RWPE2 (cell line): ENCODE measurements around the gene SNRPE.
"Not testable (repeated sequence)": the region's sequence is repeated elsewhere in the genome, so short reads cannot be mapped to it uniquely, and the experiment has no call there.

Experiments used
- ATAC-seq: fragments of 200-7000 bp; cut with Tn5 transposase; 3 replicates; pipeline ENCODE4 v1.9.1; 2021; ENCODE audit warnings: low read depth
- DNase-seq: peaks from one replicate; pipeline ENCODE4 v3.0.0-alpha.2; 2020; ENCODE audit warnings: low spot score
- H3K27ac ChIP-seq: fragments of 450-650 bp; 2 replicates; pipeline ENCODE4 v1.5.1; 2017; ENCODE audit warnings: mild to moderate bottlenecking; ENCODE audit not compliant: poor library complexity, severe bottlenecking
- H3K27me3 ChIP-seq: fragments of 250-450 bp; sonication (Bioruptor Pico); 2 replicates; pipeline ENCODE4 v1.5.1; 2021; ENCODE audit warnings: mild to moderate bottlenecking, moderate library complexity; ENCODE audit not compliant: insufficient read depth, poor library complexity, severe bottlenecking
- H3K36me3 ChIP-seq: fragments of 250-450 bp; sonication (Bioruptor Pico); 2 replicates; pipeline ENCODE4 v1.5.1; 2020; ENCODE audit warnings: low read depth, mild to moderate bottlenecking, moderate library complexity
- H3K4me1 ChIP-seq: fragments of 250-450 bp; sonication (Bioruptor Pico); 2 replicates; pipeline ENCODE4 v1.5.1; 2021; ENCODE audit warnings: mild to moderate bottlenecking, moderate library complexity; ENCODE audit not compliant: insufficient read depth, poor library complexity, severe bottlenecking
- H3K4me3 ChIP-seq: fragments of 250-450 bp; sonication (Bioruptor Pico); 2 replicates; pipeline ENCODE4 v1.5.1; 2021; ENCODE audit warnings: mild to moderate bottlenecking, moderate library complexity; ENCODE audit not compliant: severe bottlenecking
- H3K9me3 ChIP-seq: fragments of 250-450 bp; sonication (Bioruptor Pico); 2 replicates; pipeline ENCODE4 v1.5.1; 2021; ENCODE audit warnings: mild to moderate bottlenecking, moderate library complexity; ENCODE audit not compliant: severe bottlenecking
- TF ChIP-seq, protein P1 (sequence below): fragments of 450-650 bp; IDR thresholded peaks from one replicate; pipeline ENCODE4 v1.5.1; 2017; ENCODE audit warnings: mild to moderate bottlenecking, moderate library complexity; ENCODE audit not compliant: poor library complexity, severe bottlenecking

The SNRPE gene

DNA sequence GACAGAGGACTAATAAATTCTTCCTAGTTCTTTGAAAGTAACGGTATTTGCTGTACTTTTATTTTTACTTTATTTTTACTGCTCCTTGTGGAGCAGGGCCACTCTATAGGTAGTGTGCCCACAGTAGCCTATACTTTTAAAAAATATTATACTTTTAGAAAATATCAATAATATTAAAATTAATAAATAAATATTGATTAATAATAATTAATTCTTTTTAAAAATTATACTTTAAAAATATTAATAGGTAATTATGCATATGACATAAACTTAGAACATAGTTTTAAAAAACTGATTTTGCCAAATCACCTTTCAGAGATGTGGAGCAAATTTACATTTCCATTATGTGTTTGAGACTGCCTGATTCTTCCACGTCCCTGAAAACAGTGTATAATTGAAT, 35.2 kb upstream of the SNRPE start:
- no peak for ATAC-seq
- Histone ChIP-seq H3K27ac (no peak overlapping the region), H3K4me1 (no peaks in the 10 kb centered on the region), H3K4me3 (no peak overlapping the region), H3K9me3 (no peaks in the 10 kb centered on the region), H3K27me3 (no peaks in the 10 kb centered on the region), H3K36me3 (peaks cover 87% of the 10 kb centered on the region)
- TF ChIP-seq, protein P1, sequence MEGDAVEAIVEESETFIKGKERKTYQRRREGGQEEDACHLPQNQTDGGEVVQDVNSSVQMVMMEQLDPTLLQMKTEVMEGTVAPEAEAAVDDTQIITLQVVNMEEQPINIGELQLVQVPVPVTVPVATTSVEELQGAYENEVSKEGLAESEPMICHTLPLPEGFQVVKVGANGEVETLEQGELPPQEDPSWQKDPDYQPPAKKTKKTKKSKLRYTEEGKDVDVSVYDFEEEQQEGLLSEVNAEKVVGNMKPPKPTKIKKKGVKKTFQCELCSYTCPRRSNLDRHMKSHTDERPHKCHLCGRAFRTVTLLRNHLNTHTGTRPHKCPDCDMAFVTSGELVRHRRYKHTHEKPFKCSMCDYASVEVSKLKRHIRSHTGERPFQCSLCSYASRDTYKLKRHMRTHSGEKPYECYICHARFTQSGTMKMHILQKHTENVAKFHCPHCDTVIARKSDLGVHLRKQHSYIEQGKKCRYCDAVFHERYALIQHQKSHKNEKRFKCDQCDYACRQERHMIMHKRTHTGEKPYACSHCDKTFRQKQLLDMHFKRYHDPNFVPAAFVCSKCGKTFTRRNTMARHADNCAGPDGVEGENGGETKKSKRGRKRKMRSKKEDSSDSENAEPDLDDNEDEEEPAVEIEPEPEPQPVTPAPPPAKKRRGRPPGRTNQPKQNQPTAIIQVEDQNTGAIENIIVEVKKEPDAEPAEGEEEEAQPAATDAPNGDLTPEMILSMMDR, result no peak
- DNase-seq, result no peak

DNA sequence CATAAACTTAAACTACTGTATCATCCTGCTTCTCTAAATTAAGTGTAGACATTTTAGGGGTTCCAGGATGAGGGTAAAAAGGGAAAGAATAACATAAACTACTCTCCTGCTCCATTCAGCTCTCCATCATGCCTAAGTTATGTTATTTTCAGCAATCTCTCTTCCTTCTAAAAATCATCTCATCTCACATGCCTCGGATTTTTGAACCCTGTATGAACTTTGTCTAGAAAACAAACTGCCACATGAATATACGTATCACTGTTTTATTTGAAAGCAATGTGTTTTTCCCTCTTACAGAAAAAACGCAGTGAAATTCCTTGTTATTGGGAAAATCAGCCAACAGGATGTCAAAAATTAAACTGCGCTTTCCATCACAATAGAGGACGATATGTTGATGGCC, 33.4 kb upstream of the SNRPE start:
- Histone ChIP-seq H3K27ac (no peak overlapping the region), H3K4me1 (no peaks in the 10 kb centered on the region), H3K27me3 (no peaks in the 10 kb centered on the region), H3K9me3 (no peaks in the 10 kb centered on the region), H3K36me3 (peaks cover 87% of the 10 kb centered on the region), H3K4me3 (no peak overlapping the region)
- TF ChIP-seq, protein P1, result no peak
- ATAC-seq, result no peak
- DNase-seq, result no peak

DNA sequence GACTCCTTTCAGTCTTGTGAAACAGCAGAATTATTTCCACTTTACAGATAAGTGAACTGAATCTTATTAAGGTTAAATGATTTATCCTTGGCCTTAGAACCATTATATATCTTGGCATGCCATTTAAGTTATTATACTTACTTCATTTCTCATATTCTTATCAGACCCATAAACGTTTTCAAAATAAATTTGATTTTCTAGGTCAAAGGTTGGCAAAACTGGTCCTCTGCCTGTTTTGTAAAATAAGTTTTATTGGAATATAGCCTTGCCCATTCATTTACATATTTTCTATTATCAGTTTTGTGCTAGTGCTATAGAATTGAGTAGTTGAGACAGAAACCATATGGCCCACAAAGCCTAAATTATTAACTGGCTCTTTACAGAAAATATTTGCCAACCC, 32.9 kb upstream of the SNRPE start:
- DNase-seq, result no peak
- Histone ChIP-seq H3K9me3 (no peaks in the 10 kb centered on the region), H3K4me3 (no peak overlapping the region), H3K27ac (no peak overlapping the region), H3K36me3 (peaks cover 85% of the 10 kb centered on the region), H3K27me3 (no peaks in the 10 kb centered on the region), H3K4me1 (no peaks in the 10 kb centered on the region)
- no peak for ATAC-seq
- TF ChIP-seq, protein P1, result no peak

DNA sequence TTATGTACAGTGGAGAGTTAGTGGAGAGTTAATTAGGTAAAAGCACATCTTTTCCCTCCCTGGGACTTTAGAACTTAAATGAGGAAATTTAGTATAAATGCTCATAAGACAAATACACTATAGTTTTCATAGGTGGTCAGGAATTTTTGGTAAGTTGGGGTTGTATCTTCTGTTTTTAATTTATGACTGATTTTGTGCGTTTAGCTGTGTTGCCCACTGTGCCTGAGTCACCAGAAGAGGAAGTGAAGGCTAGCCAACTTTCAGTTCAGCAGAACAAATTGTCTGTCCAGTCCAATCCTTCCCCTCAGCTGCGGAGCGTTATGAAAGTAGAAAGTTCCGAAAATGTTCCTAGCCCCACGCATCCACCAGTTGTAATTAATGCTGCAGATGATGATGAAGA, 32.2 kb upstream of the SNRPE start:
- H3K4me3 ChIP-seq, H3K27ac ChIP-seq: not testable (repeated sequence)

DNA sequence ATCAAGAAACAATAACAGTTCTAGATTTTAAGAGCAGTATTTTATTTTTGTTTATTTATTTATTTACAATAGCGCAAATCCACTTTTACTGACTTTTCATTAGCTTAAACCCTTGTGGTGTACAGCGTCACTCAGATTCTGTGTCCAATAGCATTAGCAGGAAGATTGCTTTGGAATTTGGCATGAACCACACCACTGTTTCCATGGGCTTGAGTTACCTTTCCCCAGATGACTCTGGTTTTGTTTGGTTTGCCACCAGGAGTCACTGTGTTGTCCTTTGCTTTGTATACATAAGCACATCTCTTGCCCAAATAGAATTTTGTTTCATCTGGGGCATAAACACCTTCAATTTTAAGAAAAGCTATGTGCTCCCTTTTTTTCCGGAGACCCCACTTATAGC, 25.9 kb upstream of the SNRPE start:
- DNase-seq (no peak), ATAC-seq (no peak)
- Histone ChIP-seq H3K27ac (no peak overlapping the region), H3K4me3 (no peak overlapping the region), H3K4me1 (no peaks in the 10 kb centered on the region), H3K36me3 (peaks cover 97% of the 10 kb centered on the region), H3K27me3 (no peaks in the 10 kb centered on the region), H3K9me3 (no peaks in the 10 kb centered on the region)
- TF ChIP-seq, protein P1, result no peak

More for the DNA sequence above, 32.2 kb upstream of the SNRPE start:
- ATAC-seq, DNase-seq, H3K27me3 ChIP-seq, H3K4me1 ChIP-seq, H3K9me3 ChIP-seq: not testable (repeated sequence)
- H3K36me3 ChIP-seq, result peaks cover 87% of the 10 kb centered on the region
